ENCODE measurements around the gene DCAF11.

- 0 out of 2 replicates have a peak, but pooled peaks have one; percentile 26 for TF ChIP-seq ARID2 (CRISPR knock-in tag; IDR thresholded peaks at IDR 0.05; ENCODE audit: borderline replicate concordance)
- TF ChIP-seq CTCF (CRISPR knock-in tag; IDR thresholded peaks at IDR 0.05): no peak
- no peak for TF ChIP-seq MAFK (conservative IDR thresholded peaks at IDR 0.05 in 1 of 2, IDR thresholded peaks at IDR 0.05 in 1 of 2; ENCODE audit: low read length in 2 of 2)
- TF ChIP-seq ZNF430 (CRISPR knock-in tag; IDR thresholded peaks at IDR 0.05): no peak
- TF ChIP-seq SP1 (IDR thresholded peaks at IDR 0.05): no peak
- TF ChIP-seq SP1 (CRISPR knock-in tag; IDR thresholded peaks at IDR 0.05): no peak
- no peak for TF ChIP-seq AFF4 (CRISPR knock-in tag; IDR thresholded peaks at IDR 0.05)
- TF ChIP-seq ZNF670 (CRISPR knock-in tag; IDR thresholded peaks at IDR 0.05; ENCODE audit: borderline replicate concordance): no peak
- no peak for TF ChIP-seq ZNF558 (CRISPR knock-in tag; IDR thresholded peaks at IDR 0.05; ENCODE audit: borderline replicate concordance)
- no peak for TF ChIP-seq MXD1 (CRISPR knock-in tag; IDR thresholded peaks at IDR 0.05)
- no peak for TF ChIP-seq NONO (IDR thresholded peaks at IDR 0.05)
- no peak for TF ChIP-seq NONO (CRISPR knock-in tag; conservative IDR thresholded peaks at IDR 0.05)
Observed at GRCh38 chr14:24110060-24110459, 4.5 kb upstream of the DCAF11 start.
